ENCODE data around the gene RABL6. TPM values are rescaled to one million over a fixed set of nuclear protein-coding genes. Genes with fewer than 3 reads are reported as not detected.

Gene RABL6
- total RNA-seq, 1 donor, result 64.8 TPM

- Histone ChIP-seq H3K36me3 (ENCODE audit: insufficient read depth, low read length) (peaks cover 6% of the 10 kb centered on the region), H3K27ac (ENCODE audit: low read depth, low read length) (no peak overlapping the region), H3K9me3 (ENCODE audit: low read depth, low read length) (no peaks in the 10 kb centered on the region), H4K20me1 (ENCODE audit: insufficient read depth, low read length) (peaks cover 18% of the 10 kb centered on the region), H3K4me2 (ENCODE audit: insufficient read depth, low read length) (peak overlapping the region; percentile 99), H2AFZ (ENCODE audit: low read length) (no peak overlapping the region), H3K4me1 (ENCODE audit: insufficient read depth, low read length) (peaks cover 15% of the 10 kb centered on the region), H3K4me3 (ENCODE audit: insufficient read depth, low read length) (peak overlapping the region; percentile 97), H3K27me3 (ENCODE audit: insufficient read depth, low read length) (peaks cover 18% of the 10 kb centered on the region), H3K79me2 (ENCODE audit: insufficient read depth, low read length) (peaks cover 11% of the 10 kb centered on the region)
- no peak for TF ChIP-seq CTCF (IDR thresholded peaks at IDR 0.05; ENCODE audit: extremely low read depth, low read depth, low read length)
- peak; percentile 73 for DNase-seq (ENCODE audit: insufficient read length, low spot score, missing footprints)
Measured at GRCh38 chr9:136792321-136793085, 15.2 kb upstream of the RABL6 start.

DNA sequence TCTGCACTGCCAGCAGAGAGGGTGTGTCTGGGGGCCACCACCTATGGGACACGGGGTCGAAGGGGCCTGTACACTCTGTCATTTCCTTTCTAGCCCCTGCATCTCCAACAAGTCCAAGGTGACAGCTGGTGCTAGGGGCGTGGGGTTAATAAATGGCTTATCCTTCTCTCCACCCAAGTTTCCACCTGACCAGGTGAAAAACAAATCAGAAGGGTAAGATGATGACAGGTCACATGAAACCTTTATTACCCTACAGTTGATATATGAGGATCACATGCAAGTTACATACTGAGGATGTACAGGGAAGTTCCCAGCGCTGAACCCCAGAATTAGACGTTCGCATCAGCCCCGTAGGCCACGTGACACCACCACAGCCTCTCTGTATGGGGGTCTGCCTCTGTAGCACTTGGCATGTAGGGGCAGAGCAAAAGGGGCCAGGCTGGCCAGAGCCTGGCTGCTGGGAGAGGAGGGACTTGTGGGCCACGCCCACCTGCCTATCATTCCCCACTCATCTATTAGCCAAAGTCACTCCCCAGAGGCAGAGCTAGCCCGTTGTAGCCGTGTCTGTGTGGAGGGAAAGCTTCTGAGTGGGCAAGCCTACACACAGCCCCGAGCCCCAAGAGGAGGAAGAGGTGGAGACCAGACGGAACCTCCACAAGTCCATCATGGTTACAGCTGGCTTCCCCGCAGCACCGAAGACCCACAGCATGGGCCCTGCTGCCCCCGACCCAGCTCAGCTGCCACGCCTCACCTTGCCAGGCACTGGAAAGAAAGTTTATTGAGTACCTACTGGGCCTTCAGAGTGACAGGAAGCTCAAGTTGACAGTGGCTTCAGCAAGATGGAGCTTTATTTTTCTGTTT lies 14.4 kb upstream of the RABL6 start:
- TF ChIP-seq CTCF (IDR thresholded peaks at IDR 0.05; ENCODE audit: extremely low read depth, low read depth, low read length), result no peak
- H3K4me1 ChIP-seq (ENCODE audit: insufficient read depth, low read length), result peaks cover 15% of the 10 kb centered on the region
- H2AFZ ChIP-seq (ENCODE audit: low read length), result no peak overlapping the region
- DNase-seq (ENCODE audit: insufficient read length, low spot score, missing footprints), result peak; percentile 42
- peaks cover 21% of the 10 kb centered on the region for H3K27me3 ChIP-seq (ENCODE audit: insufficient read depth, low read length)
- peaks cover 6% of the 10 kb centered on the region for H3K36me3 ChIP-seq (ENCODE audit: insufficient read depth, low read length)
- H3K4me2 ChIP-seq (ENCODE audit: insufficient read depth, low read length), result no peak overlapping the region
- H3K4me3 ChIP-seq (ENCODE audit: insufficient read depth, low read length), result no peak overlapping the region
- H3K79me2 ChIP-seq (ENCODE audit: insufficient read depth, low read length), result peaks cover 11% of the 10 kb centered on the region
- H4K20me1 ChIP-seq (ENCODE audit: insufficient read depth, low read length), result peaks cover 18% of the 10 kb centered on the region
- H3K9me3 ChIP-seq (ENCODE audit: low read depth, low read length), result no peaks in the 10 kb centered on the region
- H3K27ac ChIP-seq (ENCODE audit: low read depth, low read length), result no peak overlapping the region

GRCh38 chr9:136794281-136794999 lies 13.3 kb upstream of the RABL6 start:
- H3K27me3 ChIP-seq (ENCODE audit: insufficient read depth, low read length), result peaks cover 32% of the 10 kb centered on the region
- H3K4me3 ChIP-seq (ENCODE audit: insufficient read depth, low read length), result no peak overlapping the region
- DNase-seq (ENCODE audit: insufficient read length, low spot score, missing footprints), result peak; percentile 59
- H3K4me2 ChIP-seq (ENCODE audit: insufficient read depth, low read length), result no peak overlapping the region
- H3K9me3 ChIP-seq (ENCODE audit: low read depth, low read length), result no peaks in the 10 kb centered on the region
- H3K79me2 ChIP-seq (ENCODE audit: insufficient read depth, low read length), result peaks cover 11% of the 10 kb centered on the region
- H3K36me3 ChIP-seq (ENCODE audit: insufficient read depth, low read length), result peaks cover 6% of the 10 kb centered on the region
- H3K27ac ChIP-seq (ENCODE audit: low read depth, low read length), result no peak overlapping the region
- peaks cover 18% of the 10 kb centered on the region for H4K20me1 ChIP-seq (ENCODE audit: insufficient read depth, low read length)
- no peak for TF ChIP-seq CTCF (IDR thresholded peaks at IDR 0.05; ENCODE audit: extremely low read depth, low read depth, low read length)
- H2AFZ ChIP-seq (ENCODE audit: low read length), result no peak overlapping the region
- peaks cover 15% of the 10 kb centered on the region for H3K4me1 ChIP-seq (ENCODE audit: insufficient read depth, low read length)
